Fibroblast of lung (primary cell): ENCODE measurements around the gene EYA2.

Experiments
- CTCF ChIP-seq, 2 donors: IDR thresholded peaks in 1 of 2; conservative IDR thresholded peaks in 1 of 2; 1 replicate in 1 of 2; 2 replicates in 1 of 2; pipeline ENCODE4 v1.5.1; 2011 to 2012; ENCODE audit warnings: low read length in 2 of 2, control low read depth in 1 of 2, inconsistent platforms in 1 of 2, low read depth in 1 of 2, mild to moderate bottlenecking in 1 of 2
- EZH2 ChIP-seq: IDR thresholded peaks from 2 replicates; pipeline ENCODE4 v1.5.1; 2012; ENCODE audit warnings: low read length, control low read depth, mild to moderate bottlenecking; ENCODE audit errors: missing control alignments

DNA sequence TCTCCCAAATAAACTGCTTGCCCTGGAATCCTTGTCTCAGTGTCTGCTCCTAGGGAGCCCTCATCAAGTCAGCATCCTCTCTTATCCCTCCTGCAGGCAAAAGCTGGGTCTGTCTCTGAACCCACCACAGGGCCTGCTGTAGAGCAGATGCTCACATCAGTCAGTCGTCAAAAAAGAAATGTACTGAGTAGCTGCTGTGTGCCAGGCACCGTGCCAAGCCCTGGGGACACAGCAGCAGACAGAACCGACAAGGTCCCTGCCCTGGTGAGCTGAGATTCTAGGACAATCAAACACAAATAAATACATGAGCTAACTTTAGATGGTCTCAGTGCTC lies 68.5 kb downstream of the EYA2 start:
- TF ChIP-seq CTCF (conservative IDR thresholded peaks at IDR 0.05 in 1 of 2, IDR thresholded peaks at IDR 0.05 in 1 of 2; ENCODE audit: low read depth in 1 of 2, low read length in 2 of 2), result no peak
- TF ChIP-seq EZH2, result no peak
